Keratinocyte (primary cell): Measurements from ENCODE around the gene CDCA4.

Source experiments
- EZH2 ChIP-seq: IDR thresholded peaks from one replicate; pipeline ENCODE4 v1.6.1; 2012; ENCODE audit warnings: inconsistent platforms, mild to moderate bottlenecking, low read length, moderate library complexity
- TF ChIP-seq, protein P1 (sequence below), 3 experiments: IDR thresholded peaks in 1 of 3; conservative IDR thresholded peaks in 1 of 3; optimal IDR thresholded peaks in 1 of 3; 2 replicates in 2 of 3; 3 replicates in 1 of 3; pipeline versions ENCODE3 to v1.5.1; 2011; ENCODE audit warnings: low read length in 3 of 3, mild to moderate bottlenecking in 3 of 3, moderate library complexity in 2 of 3, control low read depth in 1 of 3, inconsistent platforms in 1 of 3; ENCODE audit not compliant: insufficient read depth in 2 of 3; ENCODE audit errors: extremely low read depth in 1 of 3

DNA sequence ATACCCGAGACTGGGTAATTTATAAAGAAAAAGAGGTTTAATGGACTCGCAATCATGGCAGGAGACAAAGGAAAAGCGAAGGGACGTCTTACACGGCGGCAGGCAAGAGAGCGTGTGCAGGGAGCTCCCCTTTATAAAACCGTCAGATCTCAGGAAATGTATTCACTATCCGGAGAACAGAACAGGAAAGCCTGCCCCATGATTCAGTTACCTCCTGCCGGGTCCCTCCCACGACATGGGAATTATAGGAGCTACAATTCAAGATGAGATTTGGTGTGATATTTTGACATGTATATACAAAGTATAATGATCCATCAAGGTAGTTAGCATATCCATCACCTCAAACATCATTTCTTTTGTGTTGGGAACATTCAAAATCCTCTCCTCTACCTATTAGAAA, 2.3 kb upstream of the CDCA4 start:
- TF ChIP-seq, protein P1, sequence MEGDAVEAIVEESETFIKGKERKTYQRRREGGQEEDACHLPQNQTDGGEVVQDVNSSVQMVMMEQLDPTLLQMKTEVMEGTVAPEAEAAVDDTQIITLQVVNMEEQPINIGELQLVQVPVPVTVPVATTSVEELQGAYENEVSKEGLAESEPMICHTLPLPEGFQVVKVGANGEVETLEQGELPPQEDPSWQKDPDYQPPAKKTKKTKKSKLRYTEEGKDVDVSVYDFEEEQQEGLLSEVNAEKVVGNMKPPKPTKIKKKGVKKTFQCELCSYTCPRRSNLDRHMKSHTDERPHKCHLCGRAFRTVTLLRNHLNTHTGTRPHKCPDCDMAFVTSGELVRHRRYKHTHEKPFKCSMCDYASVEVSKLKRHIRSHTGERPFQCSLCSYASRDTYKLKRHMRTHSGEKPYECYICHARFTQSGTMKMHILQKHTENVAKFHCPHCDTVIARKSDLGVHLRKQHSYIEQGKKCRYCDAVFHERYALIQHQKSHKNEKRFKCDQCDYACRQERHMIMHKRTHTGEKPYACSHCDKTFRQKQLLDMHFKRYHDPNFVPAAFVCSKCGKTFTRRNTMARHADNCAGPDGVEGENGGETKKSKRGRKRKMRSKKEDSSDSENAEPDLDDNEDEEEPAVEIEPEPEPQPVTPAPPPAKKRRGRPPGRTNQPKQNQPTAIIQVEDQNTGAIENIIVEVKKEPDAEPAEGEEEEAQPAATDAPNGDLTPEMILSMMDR (optimal IDR thresholded peaks at IDR 0.05 in 1 of 3, IDR thresholded peaks at IDR 0.05 in 1 of 3, conservative IDR thresholded peaks at IDR 0.05 in 1 of 3; ENCODE audit: extremely low read depth in 1 of 3, insufficient read depth in 2 of 3, low read length in 3 of 3), result no peak
- TF ChIP-seq EZH2, result no peak
